ENCODE results near the gene BTBD10.

GRCh38 chr11:13462901-13463778 is at the start of gene BTBD10:
- TF ChIP-seq CTCF (conservative IDR thresholded peaks at IDR 0.05; ENCODE audit: low read length) (0 out of 2 replicates have a peak, but pooled peaks have one; percentile 1), EZH2phosphoT487 (IDR thresholded peaks at IDR 0.05; ENCODE audit: borderline replicate concordance, low read depth, low read length) (no peak)

Measured in OCI-LY7 (cell line).